HG02763 (cell line): ENCODE measurements around the gene UPK1A.
A peak's percentile ranks its signal among the peaks of the same experiment; 100 is the strongest.

ENCODE experiments used
- ATAC-seq: cut with Tn5 transposase; IDR thresholded peaks from one replicate; pipeline ENCODE4 v1.9.1; 2021; ENCODE audit warnings: mild to moderate bottlenecking, moderate library complexity; ENCODE audit not compliant: unreplicated experiment

The UPK1A gene

GRCh38 chr19:35666251-35666913 lies at the start of gene UPK1A:
Gene UPK1A (plus strand): TSS chr19:35666517. CDS start chr19:35666813, 296 bp downstream.
- ATAC-seq = no peak

GRCh38 chr19:35618857-35619256 lies 47.5 kb upstream of the UPK1A start:
- no peak for ATAC-seq

GRCh38 chr19:35619290-35619923 lies 46.9 kb upstream of the UPK1A start:
- ATAC-seq = no peak

GRCh38 chr19:35620001-35620400 lies 46.3 kb upstream of the UPK1A start:
- no peak for ATAC-seq

- ATAC-seq = no peak
These were observed 44.6 kb upstream of the UPK1A start for GRCh38 chr19:35621708-35622107.

GRCh38 chr19:35622750-35623149 lies 43.6 kb upstream of the UPK1A start:
- no peak for ATAC-seq

- ATAC-seq = no peak
These were observed 42.8 kb upstream of the UPK1A start for GRCh38 chr19:35623327-35624010.

GRCh38 chr19:35628264-35628564 lies 38.1 kb upstream of the UPK1A start:
- ATAC-seq = no peak

- peak; percentile 96 for ATAC-seq
These were observed 37.6 kb upstream of the UPK1A start, which contains the start of gene RBM42 for GRCh38 chr19:35628565-35629331. Gene RBM42 (plus strand): TSS chr19:35629036. CDS start chr19:35629154, 118 bp downstream.

GRCh38 chr19:35629332-35629633 lies 37.0 kb upstream of the UPK1A start:
- no peak for ATAC-seq

GRCh38 chr19:35633727-35634440 lies 32.4 kb upstream of the UPK1A start:
- no peak for ATAC-seq

- ATAC-seq = no peak
These were observed 29.7 kb upstream of the UPK1A start for GRCh38 chr19:35636651-35637050.

GRCh38 chr19:35637165-35637564 lies 29.2 kb upstream of the UPK1A start:
- no peak for ATAC-seq

GRCh38 chr19:35639321-35639639 lies 27.0 kb upstream of the UPK1A start:
- ATAC-seq = no peak

- no peak for ATAC-seq
These were observed 26.5 kb upstream of the UPK1A start for GRCh38 chr19:35639863-35640262.

GRCh38 chr19:35641515-35642151 lies 24.7 kb upstream of the UPK1A start, which contains the start of gene ETV2:
Gene ETV2 (plus strand): TSS chr19:35641745. CDS start chr19:35642461, 716 bp downstream.
- no peak for ATAC-seq

- ATAC-seq = no peak
These were observed 24.0 kb upstream of the UPK1A start for GRCh38 chr19:35642312-35642711.

- ATAC-seq = no peak
These were observed 23.5 kb upstream of the UPK1A start for GRCh38 chr19:35642798-35643254.

- peak; percentile 35 for ATAC-seq
These were observed 22.8 kb upstream of the UPK1A start for GRCh38 chr19:35643255-35644205.
